D341Med (cell line): ENCODE results near the gene POLD4.

Source experiments
- DNase-seq: peaks from one replicate; pipeline ENCODE4 v3.0.0; 2012; ENCODE audit warnings: low spot score

The POLD4 gene

DNA sequence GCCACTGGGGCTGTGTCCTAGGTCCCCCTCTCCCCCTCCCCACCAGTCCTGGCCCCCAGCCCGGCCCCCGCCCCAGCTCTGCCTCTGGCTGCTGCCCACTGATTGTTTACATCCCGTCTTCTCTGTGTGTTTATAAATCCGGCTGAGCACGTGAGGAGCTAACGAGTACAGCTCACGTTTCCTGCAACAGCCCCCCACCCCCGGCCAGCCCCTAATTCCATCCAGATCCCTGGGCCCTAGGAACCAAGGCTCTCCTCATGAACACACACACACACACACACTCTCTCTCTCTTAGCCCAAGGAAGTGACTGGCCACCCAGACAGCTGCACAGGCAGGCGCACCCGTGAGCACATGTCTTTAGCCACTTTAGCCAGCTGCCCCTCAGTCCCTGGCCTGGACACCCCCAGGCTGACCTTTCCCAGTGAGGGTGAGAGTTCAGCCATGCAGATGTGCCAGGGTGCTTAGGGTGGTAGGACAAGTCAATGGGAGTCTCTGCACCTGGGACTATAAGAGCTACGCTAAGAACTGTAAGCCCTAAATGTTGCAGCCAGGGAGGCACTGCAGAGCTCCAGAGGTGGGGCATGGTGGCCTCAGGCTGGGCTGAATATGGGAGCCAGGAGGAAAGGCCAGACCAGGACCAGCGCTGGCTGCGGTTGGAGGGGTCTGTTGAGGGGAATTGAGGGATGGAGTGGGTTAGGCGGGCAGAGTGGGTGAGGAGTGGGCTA, 17.2 kb upstream of the POLD4 start:
- DNase-seq: no peak

GRCh38 chr11:67369801-67370284, 16.5 kb upstream of the POLD4 start:
- DNase-seq: no peak

- no peak for DNase-seq
These were observed 15.9 kb upstream of the POLD4 start for GRCh38 chr11:67369275-67369674.

DNA sequence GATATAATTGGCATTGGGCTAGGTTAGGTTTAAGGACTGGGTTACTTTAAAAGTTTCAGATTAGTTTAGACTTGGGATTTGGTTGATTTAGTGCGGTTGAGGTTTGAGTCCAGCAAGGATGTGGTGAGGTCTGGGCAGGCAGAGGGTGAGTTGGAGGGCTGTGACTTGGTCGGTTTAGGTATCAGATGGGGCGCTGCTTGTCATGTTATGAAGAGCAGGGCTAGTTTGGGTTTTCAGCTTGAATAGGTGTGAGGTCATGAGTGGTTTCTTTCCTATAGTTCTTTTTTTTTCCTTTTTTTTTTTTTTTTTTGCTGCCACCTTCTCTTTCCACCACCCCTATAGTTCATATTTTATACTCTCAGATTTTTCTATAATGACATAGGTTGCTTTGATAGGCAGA, 15.3 kb upstream of the POLD4 start:
- no peak for DNase-seq

- DNase-seq: no peak
These were observed 14.4 kb upstream of the POLD4 start for GRCh38 chr11:67367761-67368227.

DNA sequence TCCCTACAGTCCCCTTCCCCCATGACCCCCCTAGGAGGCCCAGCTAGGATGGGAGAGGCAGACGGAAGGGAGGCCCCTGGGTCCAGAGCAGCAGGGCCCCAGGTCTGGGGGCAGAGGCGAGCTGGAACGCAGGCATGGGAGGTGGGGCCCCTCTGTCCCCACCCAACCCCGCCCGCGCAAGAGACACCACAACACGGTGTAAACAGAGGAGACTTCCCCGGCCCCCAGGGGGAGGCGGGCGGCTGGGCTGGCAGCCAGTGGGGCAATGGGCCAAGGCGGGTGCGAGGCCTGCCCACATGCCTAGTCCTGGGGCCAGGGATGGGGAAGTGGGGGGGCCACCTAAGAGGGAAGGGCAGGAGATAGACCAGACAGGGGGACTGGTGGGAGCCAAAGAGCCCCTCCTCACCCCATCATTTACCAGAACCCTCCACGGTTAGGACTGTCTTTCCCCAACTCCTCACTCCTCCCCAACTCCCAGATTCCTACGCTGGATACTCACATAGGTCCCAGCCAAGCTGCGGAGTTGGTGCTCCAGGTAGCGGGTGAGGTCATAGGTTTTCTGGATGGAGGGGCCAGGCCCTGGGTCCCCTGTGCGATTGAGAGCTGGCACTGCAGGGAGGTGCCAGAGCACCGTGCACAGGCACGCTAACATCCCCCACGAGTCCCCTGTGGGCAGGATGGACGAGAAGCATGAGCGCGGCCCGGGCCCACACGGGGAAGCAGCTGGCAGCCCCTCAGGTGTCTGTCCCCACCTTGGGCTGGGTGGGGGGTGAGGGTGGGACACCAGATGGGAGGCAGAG, 13.8 kb upstream of the POLD4 start:
- DNase-seq: no peak

DNA sequence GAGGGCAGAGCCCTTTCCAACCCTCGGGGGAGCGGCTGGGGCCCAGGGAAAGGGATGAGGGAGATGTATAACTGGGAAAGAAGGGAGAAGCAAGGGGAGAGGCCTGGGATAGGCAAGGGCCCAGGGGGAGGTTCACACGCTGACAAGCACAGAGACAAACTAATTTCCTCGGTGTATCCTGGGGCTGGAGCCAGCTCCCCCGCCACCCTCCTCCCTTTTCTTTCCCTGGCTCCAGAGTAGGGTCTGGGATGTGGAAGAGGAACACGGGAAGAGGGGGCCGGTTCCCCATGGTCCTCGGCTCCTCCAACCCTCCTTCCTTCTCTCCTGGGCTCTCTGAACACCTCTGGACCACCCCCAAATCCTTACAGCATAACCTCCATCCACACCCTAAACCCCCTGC, 13.2 kb upstream of the POLD4 start:
- DNase-seq: no peak

DNA sequence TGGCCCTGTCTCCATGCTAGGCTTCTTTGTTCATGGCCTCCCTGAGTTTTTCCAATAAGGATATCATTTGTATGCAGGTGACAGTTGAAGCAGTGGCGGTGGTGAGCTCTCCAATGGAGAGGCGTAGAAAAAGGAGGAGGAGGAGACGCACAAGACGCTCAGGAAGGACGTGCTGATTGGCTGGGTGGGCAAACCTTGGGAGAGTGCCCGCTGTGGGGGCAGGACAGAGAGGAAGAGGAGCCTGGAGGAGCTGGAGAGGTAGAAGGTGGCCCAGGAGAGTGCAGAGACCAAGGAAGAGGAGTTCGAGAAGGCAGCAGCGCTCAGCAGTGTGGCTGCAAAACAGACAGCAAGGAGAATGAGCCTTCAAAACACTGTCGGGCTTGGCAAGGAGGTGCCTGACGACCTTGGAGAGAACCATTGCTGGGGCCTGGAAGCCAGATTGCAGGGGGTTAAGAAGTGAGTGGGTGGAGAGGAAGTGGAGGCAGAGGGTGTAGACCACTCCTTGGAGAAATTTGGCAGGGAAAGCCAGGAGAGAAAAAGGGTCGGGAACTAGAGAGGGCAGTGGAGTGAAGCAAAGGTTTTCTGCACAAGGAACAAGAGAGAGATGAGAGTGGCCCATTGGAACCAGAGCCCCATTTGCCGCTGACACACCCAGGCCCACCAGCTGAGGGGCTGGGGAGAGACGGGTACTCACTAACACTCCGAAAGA, 12.5 kb upstream of the POLD4 start:
- no peak for DNase-seq

DNA sequence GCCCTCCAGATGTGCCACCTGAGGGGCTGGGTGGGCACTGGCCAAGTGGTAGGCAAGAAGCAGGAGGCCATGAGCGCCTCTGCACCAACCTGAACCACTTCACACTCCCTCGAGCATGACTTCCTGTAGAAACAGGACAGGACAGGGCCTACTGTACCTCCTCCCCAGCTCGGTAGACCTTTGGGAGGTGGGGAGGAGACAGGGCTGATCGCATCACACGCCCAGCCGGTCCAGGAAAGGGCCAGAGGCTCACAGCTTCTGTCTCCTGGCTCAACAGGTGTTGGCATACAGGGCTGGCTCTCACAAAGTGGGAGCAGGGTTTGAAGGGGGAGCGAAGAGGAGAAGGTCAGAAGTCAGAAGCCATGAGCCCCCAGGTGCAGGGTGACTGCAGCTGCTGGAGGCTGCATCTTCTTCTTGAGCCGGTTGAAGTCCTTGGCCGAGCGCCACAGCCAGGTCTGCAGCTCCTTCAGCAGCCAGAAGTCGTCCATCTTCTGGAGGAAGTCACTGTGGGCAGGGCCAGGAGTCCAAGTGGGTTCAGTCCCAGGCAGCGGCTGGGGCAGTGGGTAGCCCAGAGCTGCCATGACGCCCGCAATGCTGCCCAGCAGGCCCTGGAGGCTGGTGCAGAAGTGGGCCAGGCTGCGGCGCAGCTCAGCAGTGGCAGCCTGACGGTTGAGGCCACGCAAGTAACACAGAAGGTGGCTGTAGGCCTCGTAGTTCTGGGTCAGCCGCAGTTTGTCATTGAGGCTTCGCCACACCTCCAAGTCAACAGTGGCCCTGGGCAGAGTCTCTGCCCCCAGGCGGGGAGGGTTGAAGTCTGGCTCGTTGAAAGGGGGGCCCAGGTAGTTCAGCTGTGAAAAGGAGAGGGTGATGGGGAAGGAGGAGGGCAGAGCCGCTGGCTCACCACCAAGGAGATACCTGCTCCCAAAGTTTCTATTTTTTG, 11.7 kb upstream of the POLD4 start:
- DNase-seq: no peak

GRCh38 chr11:67364169-67364568, 10.8 kb upstream of the POLD4 start:
- no peak for DNase-seq

DNA sequence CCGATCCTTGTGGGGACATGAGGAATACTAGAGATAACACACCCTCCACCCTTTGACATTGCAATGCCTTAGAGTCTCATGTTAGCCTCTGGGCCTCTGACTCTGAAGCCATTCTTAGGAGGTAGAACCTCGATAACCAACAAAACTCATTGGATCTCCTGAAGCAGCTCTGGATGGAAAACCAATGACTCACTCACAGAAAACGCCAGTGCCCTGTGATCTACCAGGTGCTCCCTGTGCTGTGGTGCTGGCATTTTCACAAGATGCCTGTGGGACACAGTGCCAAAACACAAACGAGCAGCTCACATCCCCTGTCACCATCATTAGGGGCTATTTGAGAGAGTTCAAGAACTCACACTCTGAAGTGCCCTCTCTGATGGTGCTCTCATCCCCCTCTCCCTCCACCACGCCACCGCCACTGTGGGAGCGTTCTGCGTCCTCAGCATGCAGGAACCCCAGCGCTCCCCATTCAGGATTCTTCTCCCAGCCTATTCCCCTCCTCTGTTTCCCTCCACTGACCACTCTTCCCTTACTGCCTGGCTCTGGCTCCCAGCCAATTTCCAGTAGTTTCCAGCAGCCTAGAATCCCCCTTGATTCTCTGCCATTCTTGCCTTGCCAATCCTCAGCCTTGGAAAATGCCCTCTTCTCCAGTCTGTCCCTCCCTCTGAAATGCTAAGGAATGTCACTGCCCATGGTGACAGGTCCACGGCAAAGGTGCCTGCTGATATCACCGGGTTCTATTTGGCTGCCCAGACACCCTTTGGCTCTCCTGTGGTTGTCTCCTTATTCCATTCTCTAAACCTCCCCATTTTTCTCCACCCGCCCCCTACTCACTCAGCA, 4.7 kb upstream of the POLD4 start:
- DNase-seq: peak; percentile 9

DNA sequence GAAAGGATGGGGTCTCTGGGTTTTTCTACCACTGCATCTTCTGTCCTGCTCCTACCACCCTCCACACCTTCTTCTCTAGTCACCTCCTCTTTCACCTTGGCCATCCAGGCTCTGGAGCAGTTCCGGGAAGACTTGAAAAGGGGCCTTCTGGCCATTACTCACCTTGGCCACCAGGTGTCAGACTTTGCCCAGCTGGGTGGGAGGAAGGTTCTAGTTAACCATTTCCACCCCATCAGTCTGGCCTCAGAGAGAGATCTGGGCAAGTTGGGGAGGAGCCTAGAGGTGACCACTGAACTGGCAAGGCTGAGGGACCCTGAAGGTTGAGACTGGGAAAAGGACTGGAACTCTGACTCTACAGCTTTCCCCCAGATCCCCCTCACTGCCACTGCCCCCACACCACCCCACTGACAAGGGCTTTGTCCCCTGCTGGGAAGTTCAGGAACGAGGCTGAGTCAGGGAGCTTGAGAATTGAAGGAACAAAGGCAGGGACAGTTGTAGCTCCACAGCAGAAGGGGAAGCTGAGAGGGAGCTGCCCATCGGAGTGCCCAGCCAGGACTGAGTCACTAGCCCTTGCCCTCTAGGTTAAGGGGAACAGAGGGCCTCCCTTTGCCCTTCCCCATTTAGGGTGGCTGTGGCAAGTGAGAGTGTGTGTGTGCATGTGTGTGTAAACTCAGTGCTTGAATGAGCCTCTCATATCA, 3.7 kb upstream of the POLD4 start:
- DNase-seq: peak; percentile 77

- DNase-seq: no peak
These were observed 3.1 kb upstream of the POLD4 start for GRCh38 chr11:67356387-67356863.

DNA sequence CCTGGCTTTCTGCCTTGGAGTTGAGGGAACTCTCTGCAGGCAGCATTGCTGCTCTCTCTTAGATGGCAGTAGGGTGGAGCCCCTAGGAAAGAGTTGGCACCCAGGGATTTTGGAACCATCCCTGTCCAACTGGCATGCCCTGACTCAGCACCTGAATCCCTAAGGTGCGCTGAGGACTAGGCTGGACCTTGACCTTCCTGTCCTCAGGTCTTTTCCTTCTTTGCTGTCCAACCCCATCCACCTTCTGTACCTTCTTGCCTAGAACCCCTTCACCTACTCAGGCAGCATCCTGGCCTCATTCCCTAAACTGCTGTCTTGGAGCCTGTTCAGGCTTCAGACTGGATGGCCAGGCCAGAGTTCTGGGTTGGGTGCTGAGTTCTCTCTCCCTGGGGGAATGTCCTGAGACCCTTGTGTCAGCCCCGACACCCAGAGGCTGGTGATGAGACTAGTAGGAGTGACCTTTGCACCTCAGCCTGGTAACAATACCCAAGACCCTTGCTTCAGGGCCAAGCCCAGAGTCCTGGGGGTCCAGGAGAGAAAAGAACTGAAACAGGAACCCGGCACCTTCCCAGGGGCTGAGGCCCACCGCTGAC, 2.5 kb upstream of the POLD4 start:
- no peak for DNase-seq

DNA sequence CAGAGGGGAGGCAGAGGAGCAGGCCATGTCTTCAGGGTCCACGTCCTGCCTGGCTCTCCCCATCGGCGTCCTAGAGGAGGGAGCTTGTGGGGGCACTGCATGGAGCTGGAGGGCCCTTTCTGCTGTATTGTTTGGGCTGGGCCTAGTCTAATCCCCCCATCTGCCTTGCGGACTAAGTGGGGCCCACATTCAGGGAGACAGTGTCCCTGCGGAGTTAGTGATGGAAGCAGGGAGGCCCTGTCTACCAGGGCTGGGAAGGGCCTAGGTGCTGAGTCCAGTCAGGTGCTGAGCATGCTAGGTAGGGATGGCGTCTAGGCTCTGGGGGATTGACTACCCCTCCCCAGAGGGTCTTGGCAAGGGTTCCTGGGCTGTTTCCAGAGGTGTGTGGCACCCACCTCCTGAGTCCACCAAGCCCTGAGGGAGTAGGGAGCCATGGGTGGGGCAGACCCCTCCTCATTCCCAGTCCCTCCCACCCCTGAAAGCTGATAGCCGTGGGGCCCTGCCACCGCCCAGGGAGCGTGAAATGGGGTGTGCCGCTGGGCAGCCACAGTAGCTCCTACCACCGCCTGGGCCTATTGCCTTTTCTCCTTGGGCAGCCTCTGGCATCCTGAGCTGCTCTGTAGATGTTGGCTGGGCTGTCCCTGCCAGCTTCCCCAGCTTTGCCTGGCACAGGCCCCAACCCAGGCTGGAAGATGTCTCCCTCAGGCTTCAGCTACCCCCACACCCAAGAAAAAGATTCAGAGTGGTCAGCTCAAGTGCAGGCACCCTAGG, 1.9 kb upstream of the POLD4 start:
- DNase-seq: peak; percentile 22

DNA sequence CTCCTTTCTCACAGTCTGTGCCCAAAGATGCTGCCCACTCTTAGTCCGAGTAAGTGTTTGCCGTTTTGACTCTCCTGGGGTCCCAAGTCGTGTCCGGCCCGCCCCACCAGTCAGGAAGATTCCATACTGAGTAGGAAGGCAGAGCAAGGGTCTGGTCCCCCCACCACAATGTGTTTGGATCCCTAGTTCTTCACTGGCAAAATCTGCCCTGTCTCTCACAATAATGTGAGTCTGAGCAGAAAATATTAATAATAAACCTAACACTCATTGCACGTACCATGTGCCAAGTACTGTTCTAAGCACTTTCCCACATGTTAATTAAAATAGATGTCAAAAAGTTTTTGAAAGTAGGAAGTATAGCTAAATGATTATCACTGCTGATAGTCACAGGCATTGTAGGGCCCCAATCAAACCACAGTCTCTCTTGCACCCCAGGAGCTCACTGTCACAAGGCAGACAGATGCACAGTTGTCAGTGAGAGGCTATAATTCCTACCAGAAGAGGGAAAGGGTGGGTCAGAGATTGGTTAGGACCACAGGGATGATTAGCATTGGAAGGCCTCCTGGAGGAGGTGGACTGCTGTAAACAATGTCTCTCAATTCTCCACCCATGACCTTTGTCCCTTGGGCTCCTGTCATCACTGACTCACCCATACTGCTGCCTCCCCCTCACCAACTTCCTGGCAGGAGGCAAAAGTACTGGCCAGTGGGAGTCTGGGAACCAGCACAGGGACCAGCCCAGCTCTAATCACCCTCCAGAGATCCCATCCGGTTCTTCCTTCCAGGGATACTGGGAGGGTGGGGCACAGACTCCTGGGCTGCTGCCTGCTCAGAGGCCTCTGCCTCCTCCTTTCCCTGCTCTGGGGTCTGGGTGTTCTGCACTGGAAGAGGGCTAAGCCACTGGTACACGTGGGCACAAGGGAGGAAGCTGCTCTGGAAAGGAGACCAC, 1.0 kb upstream of the POLD4 start:
- DNase-seq: peak; percentile 24

DNA sequence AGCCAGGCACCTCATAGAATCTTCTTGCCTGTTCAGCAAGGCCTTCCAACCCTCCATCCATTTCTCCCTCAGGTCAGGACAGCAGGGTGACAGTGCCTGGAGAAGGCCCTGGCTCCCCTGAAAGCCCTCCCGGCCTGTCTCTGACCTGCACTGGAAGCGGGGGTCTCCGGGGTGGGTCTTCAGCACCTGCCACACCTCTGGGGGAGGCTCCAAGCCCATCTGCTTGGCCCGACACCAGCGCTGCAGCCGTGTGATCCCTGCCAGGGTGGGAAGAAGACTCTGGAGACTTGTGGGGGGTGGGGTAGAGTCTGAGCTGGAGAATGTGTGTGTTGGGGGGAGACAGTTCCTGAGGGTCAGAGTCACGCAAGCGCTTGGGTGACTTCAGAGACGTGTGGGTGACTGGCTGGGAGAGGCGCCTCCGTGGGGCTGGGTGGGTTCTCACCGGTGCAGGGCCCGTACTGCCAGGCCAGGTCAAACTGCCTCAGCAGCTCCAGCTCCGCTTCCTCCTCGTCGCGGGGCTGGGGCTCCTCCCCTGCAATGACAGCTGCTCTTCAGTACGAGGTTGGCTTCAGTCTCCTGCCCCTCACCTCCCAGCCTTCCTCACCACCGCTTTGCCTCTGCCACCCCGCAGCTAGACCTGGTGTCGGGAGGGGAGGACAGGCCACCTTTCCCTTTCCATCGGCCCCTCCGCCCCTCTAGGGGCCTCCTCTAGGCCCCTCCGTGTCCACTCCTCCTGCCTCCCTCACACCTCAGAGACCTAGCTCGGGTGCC, 615 bp downstream of the POLD4 start:
- no peak for DNase-seq
